Measurements from ENCODE around the gene PREX1. TPM values are rescaled to one million over a fixed set of nuclear protein-coding genes. Genes with fewer than 3 reads are reported as not detected.

The PREX1 gene
- total and polyA plus RNA-seq, 2 experiments from 2014 or later = 2.4 to 10.3 TPM

GRCh38 chr20:48802216-48802615, 25.6 kb downstream of the PREX1 start:
- Mint-ChIP-seq H3K27ac (no peak overlapping the region; the same call in 1 of the 2 replicates), H3K4me3 (no peak overlapping the region), H3K4me1 (peaks cover 17% of the 10 kb centered on the region), H3K9me3 (peaks cover 4% of the 10 kb centered on the region; the same call in 2 of the 3 replicates), H3K36me3 (ENCODE audit: low read depth) (peaks cover 11% of the 10 kb centered on the region; the same call in 2 of the 3 replicates), H3K27me3 (ENCODE audit: insufficient read depth, low read depth, poor library complexity) (peaks cover 8% of the 10 kb centered on the region)
- H3K79me2 ChIP-seq (replicated peaks; ENCODE audit: insufficient read depth) = no peaks in the 10 kb centered on the region
- H3K27me3 ChIP-seq (ENCODE audit: insufficient read depth) = no peaks in the 10 kb centered on the region
- no peaks in the 10 kb centered on the region for H3K36me3 ChIP-seq (ENCODE audit: insufficient read depth)
- no peaks in the 10 kb centered on the region for H3F3A ChIP-seq (replicated peaks; ENCODE audit: low read depth)
- TF ChIP-seq EZH2 (IDR thresholded peaks at IDR 0.05; ENCODE audit: low read depth, unreplicated experiment) = no peak
- TF ChIP-seq EZH2phosphoT487 (IDR thresholded peaks at IDR 0.05; ENCODE audit: unreplicated experiment) = no peak
- no peak for TF ChIP-seq CTCF (conservative IDR thresholded peaks at IDR 0.05; ENCODE audit: low read depth in 2 of 2)
- no peak for TF ChIP-seq ZNF331 (CRISPR knock-in tag; IDR thresholded peaks at IDR 0.05; ENCODE audit: low read depth)
- no peak for TF ChIP-seq STAT1 (IDR thresholded peaks at IDR 0.05; ENCODE audit: unreplicated experiment)
- TF ChIP-seq POLR2AphosphoS5 (IDR thresholded peaks at IDR 0.05; ENCODE audit: low read depth) = no peak
- no peak for TF ChIP-seq ZNF114 (CRISPR knock-in tag; IDR thresholded peaks at IDR 0.05)
- no peak for TF ChIP-seq JUNB (IDR thresholded peaks at IDR 0.05; ENCODE audit: unreplicated experiment)
- no peak for TF ChIP-seq CREB1 (CRISPR knock-in tag; IDR thresholded peaks at IDR 0.05; ENCODE audit: low read depth)
- no peak for TF ChIP-seq NANOG (IDR thresholded peaks at IDR 0.05; ENCODE audit: borderline replicate concordance)
- no peak for TF ChIP-seq ETS1 (IDR thresholded peaks at IDR 0.05)
- no peak for TF ChIP-seq ZNF462 (CRISPR knock-in tag; IDR thresholded peaks at IDR 0.05)
- TF ChIP-seq REST (IDR thresholded peaks at IDR 0.05; ENCODE audit: unreplicated experiment) = no peak
- no peak for ATAC-seq
- no peaks in the 10 kb centered on the region for H4K20me1 ChIP-seq (replicated peaks; ENCODE audit: insufficient read depth)
- H3K27ac ChIP-seq (ENCODE audit: low read depth) = no peak overlapping the region
- H3K4me1 ChIP-seq (ENCODE audit: insufficient read depth) = peaks cover 7% of the 10 kb centered on the region; the same call in 1 of the 2 replicates
- no peak overlapping the region for H3K4me3 ChIP-seq
- H3K4me2 ChIP-seq = no peak overlapping the region
- no peaks in the 10 kb centered on the region for H3K9me2 ChIP-seq (ENCODE audit: insufficient read depth)
- DNase-seq (ENCODE audit: low spot score) = no peak
- no peak overlapping the region for H2AFZ ChIP-seq
